TTC549 (cell line): ENCODE data around the gene RPGRIP1.
"Not testable (repeated sequence)": the region's sequence is repeated elsewhere in the genome, so short reads cannot be mapped to it uniquely, and the experiment has no call there.

ENCODE experiments used
- FAIRE-seq: peaks from 2 replicates; lab custom pipeline; 2012; peaks lifted over from hg19 to GRCh38; lab: Jason Lieb, UNC

The RPGRIP1 gene

GRCh38 chr14:21302013-21302835, 22.3 kb downstream of the RPGRIP1 start:
- no peak for FAIRE-seq

GRCh38 chr14:21302836-21303140, 22.9 kb downstream of the RPGRIP1 start:
- FAIRE-seq, result not testable (repeated sequence)

- no peak for FAIRE-seq
Observed at GRCh38 chr14:21307637-21308036, 27.8 kb downstream of the RPGRIP1 start.

GRCh38 chr14:21308132-21308478, 28.2 kb downstream of the RPGRIP1 start:
- no peak for FAIRE-seq

- FAIRE-seq, result no peak
Observed at GRCh38 chr14:21308479-21309237, 28.8 kb downstream of the RPGRIP1 start.

- FAIRE-seq, result no peak
Observed at GRCh38 chr14:21309238-21309636, 29.4 kb downstream of the RPGRIP1 start.

- FAIRE-seq, result no peak
Observed at GRCh38 chr14:21309956-21310355, 30.1 kb downstream of the RPGRIP1 start.

- FAIRE-seq, result no peak
Observed at GRCh38 chr14:21311614-21312013, 31.7 kb downstream of the RPGRIP1 start.

GRCh38 chr14:21313512-21313911, 33.6 kb downstream of the RPGRIP1 start:
- no peak for FAIRE-seq

GRCh38 chr14:21317398-21317797, 37.5 kb downstream of the RPGRIP1 start:
- no peak for FAIRE-seq

- FAIRE-seq, result no peak
Observed at GRCh38 chr14:21320913-21321312, 41.0 kb downstream of the RPGRIP1 start.

GRCh38 chr14:21322716-21323115, 42.8 kb downstream of the RPGRIP1 start:
- no peak for FAIRE-seq

- no peak for FAIRE-seq
Observed at GRCh38 chr14:21326972-21327371, 47.1 kb downstream of the RPGRIP1 start.
